Ishikawa (cell line): Measurements from ENCODE around the gene RBMXL3.

Experiments used
- CREB1 ChIP-seq: IDR thresholded peaks from 2 replicates; pipeline ENCODE4 v1.6.1; 2012; ENCODE audit warnings: low read depth
- EGR1 ChIP-seq: IDR thresholded peaks from 2 replicates; pipeline ENCODE4 v1.6.1; 2012
- EP300 ChIP-seq: IDR thresholded peaks from 2 replicates; pipeline ENCODE4 v1.6.1; 2012; ENCODE audit warnings: borderline replicate concordance
- TAF1 ChIP-seq: IDR thresholded peaks from 2 replicates; pipeline ENCODE4 v1.6.1; 2012; ENCODE audit warnings: low read depth, mild to moderate bottlenecking
- YY1 ChIP-seq: IDR thresholded peaks from 2 replicates; pipeline ENCODE4 v1.6.1; 2012; ENCODE audit warnings: low read depth
- TF ChIP-seq, protein P1 (sequence below): IDR thresholded peaks from 2 replicates; pipeline ENCODE4 v1.6.1; 2012; ENCODE audit warnings: low read depth, mild to moderate bottlenecking

- TF ChIP-seq CREB1: no peak
- no peak for TF ChIP-seq EP300
- TF ChIP-seq, protein P1, sequence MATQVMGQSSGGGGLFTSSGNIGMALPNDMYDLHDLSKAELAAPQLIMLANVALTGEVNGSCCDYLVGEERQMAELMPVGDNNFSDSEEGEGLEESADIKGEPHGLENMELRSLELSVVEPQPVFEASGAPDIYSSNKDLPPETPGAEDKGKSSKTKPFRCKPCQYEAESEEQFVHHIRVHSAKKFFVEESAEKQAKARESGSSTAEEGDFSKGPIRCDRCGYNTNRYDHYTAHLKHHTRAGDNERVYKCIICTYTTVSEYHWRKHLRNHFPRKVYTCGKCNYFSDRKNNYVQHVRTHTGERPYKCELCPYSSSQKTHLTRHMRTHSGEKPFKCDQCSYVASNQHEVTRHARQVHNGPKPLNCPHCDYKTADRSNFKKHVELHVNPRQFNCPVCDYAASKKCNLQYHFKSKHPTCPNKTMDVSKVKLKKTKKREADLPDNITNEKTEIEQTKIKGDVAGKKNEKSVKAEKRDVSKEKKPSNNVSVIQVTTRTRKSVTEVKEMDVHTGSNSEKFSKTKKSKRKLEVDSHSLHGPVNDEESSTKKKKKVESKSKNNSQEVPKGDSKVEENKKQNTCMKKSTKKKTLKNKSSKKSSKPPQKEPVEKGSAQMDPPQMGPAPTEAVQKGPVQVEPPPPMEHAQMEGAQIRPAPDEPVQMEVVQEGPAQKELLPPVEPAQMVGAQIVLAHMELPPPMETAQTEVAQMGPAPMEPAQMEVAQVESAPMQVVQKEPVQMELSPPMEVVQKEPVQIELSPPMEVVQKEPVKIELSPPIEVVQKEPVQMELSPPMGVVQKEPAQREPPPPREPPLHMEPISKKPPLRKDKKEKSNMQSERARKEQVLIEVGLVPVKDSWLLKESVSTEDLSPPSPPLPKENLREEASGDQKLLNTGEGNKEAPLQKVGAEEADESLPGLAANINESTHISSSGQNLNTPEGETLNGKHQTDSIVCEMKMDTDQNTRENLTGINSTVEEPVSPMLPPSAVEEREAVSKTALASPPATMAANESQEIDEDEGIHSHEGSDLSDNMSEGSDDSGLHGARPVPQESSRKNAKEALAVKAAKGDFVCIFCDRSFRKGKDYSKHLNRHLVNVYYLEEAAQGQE: no peak
- no peak for TF ChIP-seq YY1
- no peak for TF ChIP-seq EGR1
- no peak for TF ChIP-seq TAF1
These were observed 44.6 kb downstream of the RBMXL3 start, which contains the start of gene LRCH2 for GRCh38 chrX:115233497-115234455.
